Body of pancreas (tissue), 4 donors: ENCODE data around the gene PYROXD2. TPM values are rescaled to one million over a fixed set of nuclear protein-coding genes. Genes with fewer than 3 reads are reported as not detected.

Source experiments
- ATAC-seq: fragments of 150-250 bp; one replicate; pipeline ENCODE4 v1.9.1; 2016
- DNase-seq, 4 donors: peaks; one replicate each; pipeline ENCODE4 v3.0.0-alpha.2; 2019
- H3K27ac ChIP-seq, 4 donors: fragments of 200-600 bp; sonication (generic); 1 replicate in 3 of 4; 2 replicates in 1 of 4; pipeline versions ENCODE4 v1.5.1 to v1.6.1; 2016 to 2019; ENCODE audit warnings: mild to moderate bottlenecking in 1 of 4, mixed read lengths in 1 of 4, moderate library complexity in 1 of 4
- H3K27me3 ChIP-seq, 2 donors: fragments of 200-600 bp; sonication (generic); one replicate each; pipeline ENCODE4 v1.6.0; 2016; ENCODE audit warnings: mild to moderate bottlenecking in 1 of 2
- H3K36me3 ChIP-seq, 2 donors: fragments of 200-600 bp; sonication (generic); replicated peaks in 1 of 2; 2 replicates each; pipeline ENCODE4 v1.5.1; 2016; ENCODE audit warnings: low read depth in 2 of 2; ENCODE audit not compliant: insufficient read depth in 1 of 2
- H3K4me1 ChIP-seq: fragments of 200-600 bp; sonication (generic); one replicate; pipeline ENCODE4 v1.6.0; 2016
- H3K4me3 ChIP-seq, 2 donors: fragments of 200-600 bp; sonication (generic); 1 replicate in 1 of 2; 2 replicates in 1 of 2; pipeline ENCODE4 v1.5.1; 2016 to 2019
- H3K9me3 ChIP-seq, 3 donors: fragments of 200-600 bp; sonication (generic); 1 replicate in 2 of 3; 2 replicates in 1 of 3; pipeline ENCODE4 v1.5.1; 2016
- CTCF ChIP-seq, 7 experiments: fragments of 450-650 bp in 4 of 7; fragments of 200-600 bp in 3 of 7; sonication (generic) in 3 of 7; IDR thresholded peaks; one replicate each; pipeline ENCODE4 v1.5.1; 2016 to 2019; ENCODE audit warnings: antibody characterized with exemption in 7 of 7
- POLR2A ChIP-seq, 3 donors: fragments of 450-650 bp; IDR thresholded peaks; one replicate each; pipeline ENCODE4 v1.6.1; 2016; ENCODE audit warnings: antibody characterized with exemption in 3 of 3, mild to moderate bottlenecking in 2 of 3
- WGBS, 2 donors: methylation state at CpG; one replicate each; pipeline ENCODE4 v1.1.5; 2017; 5-methylcytosine and 5-hydroxymethylcytosine counted together
- intact Hi-C: fragments of 100-400 bp; cut with DNase I; formaldehyde crosslinking; loops from one replicate; pipeline ENCODE4 v1.15.1; 2023
- total RNA-seq, 2 donors: library from RNA; depleted of rRNA; stranded (reverse); fragments of >200 nt; gene quantifications; one replicate each; pipeline ENCODE4 v1.1.0, GENCODE V29; 2016

The PYROXD2 gene
- total RNA-seq, 2 donors from 2014 or later: 4.9 to 8.6 TPM

DNA sequence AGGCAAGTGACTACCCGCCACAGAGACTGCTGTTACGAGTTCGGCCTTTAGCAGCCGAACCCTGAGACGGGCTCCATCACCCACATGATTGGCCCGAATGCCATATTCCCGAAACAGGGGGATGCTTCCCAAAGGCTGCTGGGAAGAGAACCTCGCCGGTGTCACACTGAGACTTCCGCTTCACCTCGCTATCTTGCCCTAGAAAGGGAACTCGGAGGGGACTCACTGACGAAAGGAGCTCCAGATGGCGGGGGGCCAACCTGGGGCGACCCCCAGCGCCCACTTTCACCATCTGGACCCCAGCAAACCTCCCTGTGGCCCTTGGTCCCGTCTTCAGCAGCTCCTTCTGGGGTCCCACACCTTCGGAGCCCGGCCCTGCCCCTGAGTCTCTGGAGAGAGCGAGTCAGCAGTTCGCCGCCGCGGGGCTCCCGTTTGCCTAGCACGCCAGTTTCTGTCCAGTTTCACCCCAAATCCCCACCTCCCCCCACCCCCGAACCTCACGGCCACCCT is 31.2 kb upstream of the PYROXD2 start:
- ATAC-seq: peak; percentile 50
- DNase-seq: peak; percentile 34 to 51 (median 48)
- Histone ChIP-seq H3K4me1 (peaks cover 24% of the 10 kb centered on the region), H3K27ac (peak overlapping the region; percentile 85 to 92 (median 88)), H3K36me3 (peaks cover 0 to 15% of the 10 kb centered on the region in 2 donors), H3K4me3 (peak overlapping the region; percentile 76 to 98), H3K27me3 (no peaks in the 10 kb centered on the region), H3K9me3 (no peaks in the 10 kb centered on the region)
- no peak for TF ChIP-seq CTCF (IDR thresholded peaks at IDR 0.05)
- no peak for TF ChIP-seq POLR2A (IDR thresholded peaks at IDR 0.05)
- 1 to 4% methylated on average over 18 to 19 of the region's 28 CpGs for WGBS, 2 donors
- intact Hi-C loops: no loop called here

GRCh38 chr10:98445200-98445812 is 30.3 kb upstream of the PYROXD2 start:
- intact Hi-C loops: no loop called here
- 78 to 79% methylated on average over 10 of the region's 10 CpGs for WGBS, 2 donors
- ATAC-seq (no peak), DNase-seq (no peak)
- TF ChIP-seq POLR2A (IDR thresholded peaks at IDR 0.05): no peak
- no peak for TF ChIP-seq CTCF (IDR thresholded peaks at IDR 0.05)
- no peaks in the 10 kb centered on the region for H3K9me3 ChIP-seq
- H3K27ac ChIP-seq: peak overlapping the region in 2 of 4 donors; percentile 90 to 92
- H3K4me1 ChIP-seq: peaks cover 18% of the 10 kb centered on the region
- no peak overlapping the region for H3K4me3 ChIP-seq
- H3K27me3 ChIP-seq: no peaks in the 10 kb centered on the region
- peaks cover 0 to 15% of the 10 kb centered on the region in 2 donors for H3K36me3 ChIP-seq

DNA sequence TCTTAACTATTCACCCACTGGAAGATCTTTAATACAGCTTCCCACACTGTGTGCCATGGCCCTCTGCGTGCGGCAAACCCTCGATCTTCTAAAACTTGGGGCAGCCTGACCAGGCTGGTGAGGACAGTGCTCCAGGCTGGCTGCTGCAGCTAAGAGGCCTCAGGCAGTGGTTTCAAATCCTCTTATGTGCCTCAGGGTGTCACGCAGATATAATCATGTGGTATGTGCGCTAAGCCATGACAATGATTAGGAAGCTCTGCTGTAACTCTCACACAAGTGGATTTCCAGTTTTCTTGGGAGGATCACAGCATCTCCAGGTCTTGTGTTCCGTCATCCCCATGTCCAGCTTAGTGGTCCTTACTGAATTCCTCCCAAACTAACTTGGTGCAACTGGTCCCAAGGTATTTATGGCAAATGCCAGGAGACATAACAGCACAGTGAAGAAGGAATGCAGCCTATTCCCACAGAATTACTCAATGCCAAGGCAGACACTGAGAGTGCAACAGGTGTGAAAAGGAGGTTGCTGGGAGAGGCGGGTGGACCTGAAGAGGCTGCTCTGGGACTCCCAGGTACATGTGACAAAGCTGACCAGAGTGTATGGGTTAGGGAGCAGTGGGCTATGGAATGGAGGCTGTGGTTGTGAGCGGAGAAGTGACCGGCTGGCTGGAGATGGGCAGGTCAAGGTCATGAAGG is 29.5 kb upstream of the PYROXD2 start:
- WGBS, 2 donors: 89 to 91% methylated on average over 9 of the region's 9 CpGs
- Histone ChIP-seq H3K4me1 (peaks cover 14% of the 10 kb centered on the region), H3K36me3 (peaks cover 0 to 15% of the 10 kb centered on the region in 2 donors), H3K27me3 (no peaks in the 10 kb centered on the region), H3K27ac (no peak overlapping the region), H3K9me3 (no peaks in the 10 kb centered on the region), H3K4me3 (no peak overlapping the region)
- intact Hi-C loops: no loop called here
- no peak for ATAC-seq
- no peak for DNase-seq
- TF ChIP-seq CTCF (IDR thresholded peaks at IDR 0.05) (no peak), POLR2A (IDR thresholded peaks at IDR 0.05) (no peak)

- H3K36me3 ChIP-seq: peaks cover 0 to 22% of the 10 kb centered on the region in 2 donors
- no peak overlapping the region for H3K27ac ChIP-seq
- H3K27me3 ChIP-seq: no peaks in the 10 kb centered on the region
- no peak for DNase-seq
- no peaks in the 10 kb centered on the region for H3K4me1 ChIP-seq
- intact Hi-C loops: no loop called here
- H3K4me3 ChIP-seq: no peak overlapping the region
- 87 to 97% methylated on average over 3 to 4 of the region's 4 CpGs for WGBS, 2 donors
- TF ChIP-seq CTCF (IDR thresholded peaks at IDR 0.05): no peak
- TF ChIP-seq POLR2A (IDR thresholded peaks at IDR 0.05): no peak
- no peak for ATAC-seq
- H3K9me3 ChIP-seq: no peaks in the 10 kb centered on the region
Observed at GRCh38 chr10:98438715-98439114, 23.7 kb upstream of the PYROXD2 start.
